Endothelial cell of umbilical vein (primary cell): ENCODE measurements around the gene STMN1.

ENCODE experiments used
- EZH2 ChIP-seq: IDR thresholded peaks from 2 replicates; pipeline ENCODE4 v1.6.1; 2012; ENCODE audit warnings: borderline replicate concordance, low read depth, mild to moderate bottlenecking, moderate library complexity, low read length, inconsistent platforms; ENCODE audit not compliant: severe bottlenecking
- FOS ChIP-seq: IDR thresholded peaks from 2 replicates; pipeline ENCODE4 v1.6.1; 2011; ENCODE audit warnings: mild to moderate bottlenecking, low read length, moderate library complexity, borderline replicate concordance; ENCODE audit not compliant: insufficient read depth
- GATA2 ChIP-seq: IDR thresholded peaks from 2 replicates; pipeline ENCODE4 v1.7.0; 2011; ENCODE audit warnings: low read depth, mild to moderate bottlenecking, moderate library complexity, mixed read lengths, low read length; ENCODE audit not compliant: insufficient read length, insufficient read depth
- JUN ChIP-seq: IDR thresholded peaks from 2 replicates; pipeline ENCODE4 v1.6.1; 2011; ENCODE audit warnings: borderline replicate concordance, low read depth; ENCODE audit not compliant: insufficient read length, insufficient read depth
- MAX ChIP-seq: IDR thresholded peaks from 2 replicates; pipeline ENCODE4 v1.6.1; 2011; ENCODE audit not compliant: insufficient read depth, insufficient read length
- MYC ChIP-seq: IDR thresholded peaks from one replicate; pipeline ENCODE4 v1.6.1; 2011; ENCODE audit warnings: mild to moderate bottlenecking, low read depth, low read length
- POLR2A ChIP-seq: IDR thresholded peaks from 2 replicates; pipeline ENCODE4 v1.6.1; 2012; ENCODE audit warnings: low read depth, mild to moderate bottlenecking, control low read depth, low read length
- POLR2AphosphoS5 ChIP-seq: IDR thresholded peaks from 2 replicates; pipeline ENCODE4 v1.6.1; 2012; ENCODE audit warnings: low read depth, mild to moderate bottlenecking, control low read depth, low read length, moderate library complexity; ENCODE audit not compliant: insufficient read depth
- TF ChIP-seq, protein P1 (sequence below), 2 donors: IDR thresholded peaks; 1 replicate in 1 of 2; 2 replicates in 1 of 2; pipeline ENCODE4 v1.5.1; 2011; ENCODE audit warnings: low read length in 2 of 2, mild to moderate bottlenecking in 2 of 2, moderate library complexity in 2 of 2, control low read depth in 1 of 2, inconsistent platforms in 1 of 2, low read depth in 1 of 2; ENCODE audit not compliant: insufficient read depth in 1 of 2; ENCODE audit errors: extremely low read depth in 1 of 2

GRCh38 chr1:25893116-25893515 lies 13.1 kb downstream of the STMN1 start:
- TF ChIP-seq, protein P1, sequence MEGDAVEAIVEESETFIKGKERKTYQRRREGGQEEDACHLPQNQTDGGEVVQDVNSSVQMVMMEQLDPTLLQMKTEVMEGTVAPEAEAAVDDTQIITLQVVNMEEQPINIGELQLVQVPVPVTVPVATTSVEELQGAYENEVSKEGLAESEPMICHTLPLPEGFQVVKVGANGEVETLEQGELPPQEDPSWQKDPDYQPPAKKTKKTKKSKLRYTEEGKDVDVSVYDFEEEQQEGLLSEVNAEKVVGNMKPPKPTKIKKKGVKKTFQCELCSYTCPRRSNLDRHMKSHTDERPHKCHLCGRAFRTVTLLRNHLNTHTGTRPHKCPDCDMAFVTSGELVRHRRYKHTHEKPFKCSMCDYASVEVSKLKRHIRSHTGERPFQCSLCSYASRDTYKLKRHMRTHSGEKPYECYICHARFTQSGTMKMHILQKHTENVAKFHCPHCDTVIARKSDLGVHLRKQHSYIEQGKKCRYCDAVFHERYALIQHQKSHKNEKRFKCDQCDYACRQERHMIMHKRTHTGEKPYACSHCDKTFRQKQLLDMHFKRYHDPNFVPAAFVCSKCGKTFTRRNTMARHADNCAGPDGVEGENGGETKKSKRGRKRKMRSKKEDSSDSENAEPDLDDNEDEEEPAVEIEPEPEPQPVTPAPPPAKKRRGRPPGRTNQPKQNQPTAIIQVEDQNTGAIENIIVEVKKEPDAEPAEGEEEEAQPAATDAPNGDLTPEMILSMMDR (IDR thresholded peaks at IDR 0.05; ENCODE audit: extremely low read depth in 1 of 2, insufficient read depth in 1 of 2, low read depth in 1 of 2, low read length in 2 of 2): no peak
- TF ChIP-seq JUN: no peak
- TF ChIP-seq EZH2: no peak
- TF ChIP-seq POLR2A: no peak
- TF ChIP-seq FOS: no peak
- no peak for TF ChIP-seq POLR2AphosphoS5
- TF ChIP-seq MYC: no peak
- TF ChIP-seq GATA2: no peak
- no peak for TF ChIP-seq MAX
